ENCODE results near the gene ATP5ME. TPM values are rescaled to one million over a fixed set of nuclear protein-coding genes. Genes with fewer than 3 reads are reported as not detected.
"Not testable (repeated sequence)": the region's sequence is repeated elsewhere in the genome, so short reads cannot be mapped to it uniquely, and the experiment has no call there.

ATP5ME gene
- total RNA-seq, 1 donor from 2014 or later: 69.9 TPM

GRCh38 chr4:671769-672168 is 2.3 kb downstream of the ATP5ME start:
- DNase-seq (ENCODE audit: low read depth): no peak

DNA sequence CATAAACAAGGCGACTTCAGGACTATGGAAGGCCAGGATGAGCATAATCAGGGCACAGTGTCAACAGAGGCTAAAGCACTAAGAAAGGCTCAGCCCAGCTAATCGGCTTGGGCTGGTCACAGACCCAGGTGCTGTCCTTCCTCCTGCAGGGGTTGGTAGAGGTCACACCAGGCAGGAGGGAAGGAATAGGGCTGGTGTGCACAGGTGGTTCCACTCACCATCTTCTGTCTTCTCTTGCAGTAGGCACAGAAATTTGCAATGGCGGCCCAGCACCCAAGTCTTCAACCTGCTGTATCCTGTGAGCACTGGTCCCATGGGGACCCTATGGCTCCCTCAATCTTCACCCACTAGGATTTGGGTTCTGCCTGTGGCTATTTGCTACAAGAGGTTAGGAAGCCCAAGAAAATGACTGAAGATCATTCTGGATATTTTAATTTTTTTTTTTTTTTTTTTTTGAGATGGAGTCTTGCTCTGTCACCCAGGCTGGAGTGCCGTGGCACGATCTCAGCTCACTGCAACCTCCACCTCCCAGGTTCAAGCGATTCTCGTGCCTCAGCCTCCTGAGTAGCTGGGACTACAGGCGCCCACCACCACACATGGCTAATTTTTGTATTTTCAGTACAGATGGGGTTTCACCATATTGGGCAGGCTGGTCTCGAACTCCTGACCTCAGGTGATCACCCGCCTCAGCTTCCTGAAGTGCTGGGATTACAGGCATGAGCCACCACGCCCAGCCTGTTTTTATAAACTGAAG is 4.1 kb downstream of the ATP5ME start:
- not testable (repeated sequence) for DNase-seq (ENCODE audit: low read depth)

DNA sequence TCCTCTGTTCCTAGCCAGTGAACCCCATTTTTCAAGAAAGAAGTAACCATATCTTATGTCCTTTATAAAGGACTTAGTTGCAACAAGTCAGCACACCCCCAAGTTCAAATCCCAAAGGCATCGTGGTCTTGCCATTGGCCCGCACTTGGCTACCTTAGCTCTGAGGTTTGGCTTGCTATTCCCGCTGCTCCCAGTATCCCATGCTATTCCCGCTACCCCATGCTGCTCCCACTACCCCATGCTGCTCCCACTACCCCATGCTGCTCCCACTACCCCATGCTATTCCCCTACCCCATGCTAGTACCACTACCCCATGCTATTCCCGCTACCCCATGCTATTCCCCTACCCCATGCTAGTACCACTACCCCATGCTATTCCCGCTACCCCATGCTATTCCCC is 5.9 kb downstream of the ATP5ME start:
- DNase-seq (ENCODE audit: low read depth): not testable (repeated sequence)

DNA sequence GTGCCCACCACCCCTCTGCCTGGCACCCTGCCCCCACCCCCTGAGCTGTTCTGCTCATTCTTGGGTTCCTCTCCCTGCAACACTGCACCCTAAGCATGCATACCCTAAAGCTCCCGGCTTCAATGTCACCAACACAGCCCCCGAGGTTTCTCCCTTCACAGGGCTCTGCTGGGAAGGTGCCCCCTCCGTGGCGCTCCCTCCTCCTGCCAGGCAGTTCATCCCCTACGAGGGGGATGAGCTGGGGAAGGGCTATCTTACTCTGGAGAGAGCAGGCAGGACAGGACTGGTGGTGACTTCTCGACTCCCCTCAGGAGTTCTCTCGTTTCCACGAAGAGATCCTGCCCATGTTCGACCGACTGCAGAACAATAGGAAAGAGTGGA is 6.5 kb downstream of the ATP5ME start:
- no peak for DNase-seq (ENCODE audit: low read depth)

GRCh38 chr4:666822-667544 is 7.1 kb downstream of the ATP5ME start:
- DNase-seq (ENCODE audit: low read depth): no peak

DNA sequence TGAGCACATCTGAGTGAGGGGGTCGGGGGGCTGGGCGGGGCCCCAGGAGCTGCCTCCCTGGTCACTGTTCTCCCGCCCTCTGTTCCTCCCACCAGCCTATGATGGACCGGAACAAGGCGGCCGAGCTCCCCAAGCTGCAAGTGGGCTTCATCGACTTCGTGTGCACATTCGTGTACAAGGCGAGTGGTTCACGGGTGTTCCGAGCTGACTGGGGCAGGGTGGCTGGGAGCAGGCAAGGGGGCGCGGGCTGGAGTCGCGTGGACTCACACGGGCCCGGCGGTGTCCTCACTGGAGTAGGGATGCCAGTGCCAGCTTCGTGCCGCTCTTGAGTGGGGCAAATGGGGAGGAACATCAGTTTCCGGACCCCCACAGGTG is 7.7 kb downstream of the ATP5ME start:
- no peak for DNase-seq (ENCODE audit: low read depth)

DNA sequence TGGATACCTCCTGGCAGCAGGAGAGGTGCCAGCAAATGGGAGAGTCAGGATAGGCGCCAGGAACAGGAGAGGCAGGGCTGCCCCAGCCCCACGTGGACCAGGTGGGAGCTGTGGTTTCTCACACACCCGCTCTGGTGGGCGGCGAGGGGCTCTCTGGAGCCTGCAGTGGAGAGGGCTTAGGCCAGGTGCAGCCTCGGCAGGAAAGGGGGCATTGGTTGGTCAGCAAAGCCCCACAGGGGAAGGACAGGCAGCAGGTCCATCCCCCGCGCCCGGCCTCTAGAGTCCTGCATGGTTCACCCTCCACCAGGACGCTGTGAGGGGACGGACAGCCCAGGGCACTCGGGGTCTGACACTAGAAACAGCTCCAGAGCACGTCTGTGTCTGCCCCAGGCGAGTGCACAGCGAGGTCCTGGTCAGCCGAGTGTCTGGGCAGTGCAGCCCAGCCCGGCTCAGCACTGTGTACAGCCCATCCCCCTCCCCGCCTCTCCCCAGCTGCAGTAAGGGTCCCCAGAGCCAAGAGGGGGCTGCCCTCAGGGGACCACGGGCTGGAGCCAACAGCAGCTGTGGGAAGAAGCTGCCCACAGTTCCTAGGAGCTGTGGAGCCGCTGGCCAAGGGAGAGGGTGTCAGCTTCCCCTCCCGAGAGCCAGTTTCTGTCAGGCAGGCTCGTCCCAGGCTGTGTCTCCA is 8.2 kb downstream of the ATP5ME start:
- peak; percentile 26 for DNase-seq (ENCODE audit: low read depth)

- no peak for DNase-seq (ENCODE audit: low read depth)
Observed at GRCh38 chr4:665381-665750, 8.7 kb downstream of the ATP5ME start.

GRCh38 chr4:664713-665231 is 9.3 kb downstream of the ATP5ME start:
- DNase-seq (ENCODE audit: low read depth): no peak

DNA sequence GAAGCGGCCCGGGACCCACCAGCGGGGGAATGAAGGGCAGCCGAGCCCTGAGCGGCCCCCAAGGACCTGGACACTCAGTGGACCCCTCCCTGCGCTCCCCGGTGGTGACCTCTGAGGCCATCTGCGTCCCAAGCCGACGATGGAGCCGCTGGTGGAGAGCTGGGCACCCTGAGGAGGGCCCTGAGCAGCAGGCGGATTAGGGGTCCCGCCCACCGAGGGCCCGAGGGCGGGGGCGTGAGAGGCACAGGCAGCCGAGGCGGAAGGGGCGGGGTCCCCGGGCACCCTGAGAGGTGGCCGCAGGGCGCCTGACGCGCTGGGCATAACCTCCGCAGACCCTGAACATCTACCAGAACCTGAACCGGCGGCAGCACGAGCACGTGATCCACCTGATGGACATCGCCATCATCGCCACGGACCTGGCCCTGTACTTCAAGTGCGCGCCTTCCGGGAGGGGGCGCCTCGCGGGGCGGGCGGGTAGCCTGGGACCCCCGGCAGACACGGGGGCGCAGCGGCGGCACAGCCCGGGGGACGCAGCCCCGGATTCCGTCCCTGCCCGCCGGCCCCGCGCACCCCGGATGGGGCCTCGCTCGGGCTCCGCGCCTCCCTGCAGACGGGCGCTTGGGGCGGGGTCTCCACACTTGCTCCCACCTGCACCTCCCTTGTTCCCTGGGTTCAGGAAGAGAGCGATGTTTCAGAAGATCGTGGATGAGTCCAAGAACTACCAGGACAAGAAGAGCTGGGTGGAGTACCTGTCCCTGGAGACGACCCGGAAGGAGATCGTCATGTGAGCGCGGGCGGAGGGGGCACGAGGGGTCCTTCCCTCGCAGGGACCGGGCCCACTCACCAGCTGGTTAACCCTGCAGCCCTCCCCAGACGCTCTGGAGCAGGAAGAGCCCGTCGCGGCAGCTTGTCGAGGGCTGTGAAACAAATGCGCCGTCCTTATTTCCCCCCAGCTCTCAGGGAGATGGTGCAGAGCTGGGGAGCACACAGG is 10.3 kb downstream of the ATP5ME start:
- DNase-seq (ENCODE audit: low read depth): no peak

GRCh38 chr4:663046-663437 is 11.0 kb downstream of the ATP5ME start:
- DNase-seq (ENCODE audit: low read depth): no peak

GRCh38 chr4:661881-662761 is 12.0 kb downstream of the ATP5ME start:
- no peak for DNase-seq (ENCODE audit: low read depth)

GRCh38 chr4:661231-661630 is 12.8 kb downstream of the ATP5ME start:
- DNase-seq (ENCODE audit: low read depth): no peak

DNA sequence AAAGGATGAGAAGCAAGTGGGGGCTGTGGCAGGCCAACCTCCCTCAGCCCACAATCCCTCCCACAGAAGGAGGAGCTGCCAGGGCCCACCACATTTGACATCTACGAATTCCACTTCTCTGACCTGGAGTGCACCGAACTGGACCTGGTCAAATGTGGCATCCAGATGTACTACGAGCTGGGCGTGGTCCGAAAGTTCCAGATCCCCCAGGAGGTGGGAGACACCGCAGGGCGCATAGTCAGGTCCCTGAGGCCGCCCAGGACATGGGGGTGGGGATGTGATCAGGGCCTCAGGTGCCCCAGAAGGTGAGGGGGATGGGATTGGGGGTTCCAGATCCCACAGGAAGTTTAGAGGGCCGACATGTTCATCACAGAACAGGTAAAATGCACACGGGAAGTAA is 13.7 kb downstream of the ATP5ME start:
- no peak for DNase-seq (ENCODE audit: low read depth)

DNA sequence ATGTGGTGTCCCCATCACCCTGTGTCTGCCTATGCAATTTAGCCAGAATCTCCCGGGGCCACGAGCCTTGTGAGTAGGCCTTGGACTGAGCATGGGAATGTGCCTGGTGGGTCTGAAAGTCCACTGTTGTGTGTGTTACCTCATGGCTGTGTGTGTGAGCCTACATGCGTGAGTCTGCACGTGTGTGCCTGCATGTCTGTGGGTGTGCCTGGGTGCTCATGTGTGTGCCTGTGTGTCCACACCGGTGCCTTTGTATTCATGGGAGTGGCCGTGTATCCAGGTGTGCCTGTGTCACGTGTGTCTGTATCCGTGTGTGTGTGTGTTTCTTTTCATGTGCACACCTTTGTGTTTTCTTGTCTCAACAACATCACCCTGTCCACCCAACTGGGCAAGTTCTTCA is 14.2 kb downstream of the ATP5ME start:
- no peak for DNase-seq (ENCODE audit: low read depth)

DNA sequence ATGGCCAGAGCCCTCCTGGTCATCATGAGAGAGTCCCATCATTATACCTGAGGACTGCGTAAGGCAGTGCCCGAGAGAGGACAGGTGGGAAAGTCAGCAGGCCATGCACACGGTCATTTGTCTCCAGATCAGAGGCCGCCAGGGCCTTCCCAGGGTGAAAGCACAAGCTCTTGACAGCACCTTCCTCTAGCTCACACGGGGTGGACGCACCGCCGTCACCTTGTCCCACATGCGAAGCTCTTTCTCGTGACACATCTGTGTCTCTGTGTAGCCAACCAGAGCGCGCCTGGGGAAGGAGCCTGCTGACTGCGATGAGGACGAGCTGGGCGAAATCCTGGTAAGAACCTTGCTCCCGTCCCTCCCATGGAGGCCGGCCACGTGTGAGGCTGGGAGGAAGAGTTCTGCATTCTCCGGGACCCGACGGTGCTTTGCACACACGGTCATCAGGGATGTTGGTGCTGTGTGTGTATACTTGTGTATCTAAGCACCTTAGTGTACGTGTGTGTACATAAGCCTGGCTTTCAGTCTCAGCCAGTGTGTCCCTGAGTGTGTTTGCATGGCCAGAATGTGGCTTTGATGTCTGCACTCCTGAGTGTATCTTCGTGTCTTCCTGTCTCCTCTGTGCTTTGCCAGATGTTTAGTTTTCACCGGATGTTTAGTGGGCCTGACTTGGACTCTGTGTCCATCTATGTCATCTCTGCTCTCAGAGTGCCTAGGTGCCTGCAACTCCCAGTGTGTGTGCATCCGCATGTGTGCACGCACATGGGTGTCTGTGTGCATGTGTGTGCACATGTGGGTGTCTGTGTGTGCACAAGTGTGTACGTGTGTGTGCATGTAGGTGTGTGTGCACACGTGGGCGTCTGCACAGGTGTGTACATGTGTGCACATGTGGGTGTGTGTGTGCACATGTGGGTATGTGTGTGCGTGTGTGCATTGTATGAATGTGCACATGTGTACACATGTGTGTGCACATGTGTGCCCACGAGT is 15.1 kb downstream of the ATP5ME start:
- no peak for DNase-seq (ENCODE audit: low read depth)

- DNase-seq (ENCODE audit: low read depth): no peak
Observed at GRCh38 chr4:657834-658667, 16.0 kb downstream of the ATP5ME start.

DNA sequence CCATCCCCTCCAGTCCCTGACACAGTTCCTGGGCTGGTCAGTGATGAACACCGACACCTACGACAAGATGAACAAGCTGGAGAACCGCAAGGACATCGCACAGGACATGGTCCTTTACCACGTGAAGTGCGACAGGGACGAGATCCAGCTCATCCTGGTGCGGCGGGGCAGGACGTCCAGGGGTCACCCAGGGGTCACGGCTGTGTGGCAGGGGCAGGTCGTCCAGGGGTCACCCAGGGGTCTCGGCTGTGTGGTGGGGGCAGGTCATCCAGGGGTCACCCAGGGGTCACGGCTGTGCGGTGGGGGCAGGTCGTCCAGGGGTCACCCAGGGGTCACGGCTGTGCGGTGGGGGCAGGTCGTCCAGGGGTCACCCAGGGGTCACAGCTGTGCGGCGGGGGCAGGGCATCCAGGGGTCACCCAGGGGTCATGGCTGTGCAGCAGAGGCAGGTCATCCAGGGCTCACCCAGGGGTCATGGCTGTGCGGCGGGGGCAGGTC is 16.7 kb downstream of the ATP5ME start:
- no peak for DNase-seq (ENCODE audit: low read depth)
